ENCODE measurements around the gene CLIP1. TPM values are rescaled to one million over a fixed set of nuclear protein-coding genes. Genes with fewer than 3 reads are reported as not detected.

The CLIP1 gene
- total and polyA plus RNA-seq, 2 of the 13 experiments (the other 11 are each of a cell fraction or from before 2014, with no cell fraction given): 28.9 to 43.7 TPM

GRCh38 chr12:122399592-122400373 lies 22.7 kb downstream of the CLIP1 start (continued):
- TF ChIP-seq, protein P1, sequence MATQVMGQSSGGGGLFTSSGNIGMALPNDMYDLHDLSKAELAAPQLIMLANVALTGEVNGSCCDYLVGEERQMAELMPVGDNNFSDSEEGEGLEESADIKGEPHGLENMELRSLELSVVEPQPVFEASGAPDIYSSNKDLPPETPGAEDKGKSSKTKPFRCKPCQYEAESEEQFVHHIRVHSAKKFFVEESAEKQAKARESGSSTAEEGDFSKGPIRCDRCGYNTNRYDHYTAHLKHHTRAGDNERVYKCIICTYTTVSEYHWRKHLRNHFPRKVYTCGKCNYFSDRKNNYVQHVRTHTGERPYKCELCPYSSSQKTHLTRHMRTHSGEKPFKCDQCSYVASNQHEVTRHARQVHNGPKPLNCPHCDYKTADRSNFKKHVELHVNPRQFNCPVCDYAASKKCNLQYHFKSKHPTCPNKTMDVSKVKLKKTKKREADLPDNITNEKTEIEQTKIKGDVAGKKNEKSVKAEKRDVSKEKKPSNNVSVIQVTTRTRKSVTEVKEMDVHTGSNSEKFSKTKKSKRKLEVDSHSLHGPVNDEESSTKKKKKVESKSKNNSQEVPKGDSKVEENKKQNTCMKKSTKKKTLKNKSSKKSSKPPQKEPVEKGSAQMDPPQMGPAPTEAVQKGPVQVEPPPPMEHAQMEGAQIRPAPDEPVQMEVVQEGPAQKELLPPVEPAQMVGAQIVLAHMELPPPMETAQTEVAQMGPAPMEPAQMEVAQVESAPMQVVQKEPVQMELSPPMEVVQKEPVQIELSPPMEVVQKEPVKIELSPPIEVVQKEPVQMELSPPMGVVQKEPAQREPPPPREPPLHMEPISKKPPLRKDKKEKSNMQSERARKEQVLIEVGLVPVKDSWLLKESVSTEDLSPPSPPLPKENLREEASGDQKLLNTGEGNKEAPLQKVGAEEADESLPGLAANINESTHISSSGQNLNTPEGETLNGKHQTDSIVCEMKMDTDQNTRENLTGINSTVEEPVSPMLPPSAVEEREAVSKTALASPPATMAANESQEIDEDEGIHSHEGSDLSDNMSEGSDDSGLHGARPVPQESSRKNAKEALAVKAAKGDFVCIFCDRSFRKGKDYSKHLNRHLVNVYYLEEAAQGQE (IDR thresholded peaks at IDR 0.05; ENCODE audit: borderline replicate concordance in 1 of 2, low read depth in 1 of 2, low read length in 2 of 2): no peak
- TF ChIP-seq HIVEP1 (CRISPR knock-in tag; IDR thresholded peaks at IDR 0.05) (no peak), BCL6 (CRISPR knock-in tag; IDR thresholded peaks at IDR 0.05) (peak; percentile 67), POLR2G (IDR thresholded peaks at IDR 0.05; ENCODE audit: low read depth, low read length) (0 out of 2 replicates have a peak, but pooled peaks have one; percentile 8), CENPX (CRISPR knock-in tag; IDR thresholded peaks at IDR 0.05) (no peak), RXRB (CRISPR knock-in tag; IDR thresholded peaks at IDR 0.05; ENCODE audit: borderline replicate concordance) (peak; percentile 44; the same call in 1 of the 2 replicates), NFRKB (IDR thresholded peaks at IDR 0.05) (no peak), JARID2 (CRISPR knock-in tag; IDR thresholded peaks at IDR 0.05; ENCODE audit: insufficient replicate concordance) (peak; percentile 56), ZNF256 (CRISPR knock-in tag; conservative IDR thresholded peaks at IDR 0.05) (no peak), ATM (IDR thresholded peaks at IDR 0.05; ENCODE audit: borderline replicate concordance) (peak; percentile 91; the same call in 1 of the 2 replicates), POGZ (CRISPR knock-in tag; IDR thresholded peaks at IDR 0.05) (no peak), YEATS4 (CRISPR knock-in tag; IDR thresholded peaks at IDR 0.05; ENCODE audit: borderline replicate concordance) (0 out of 2 replicates have a peak, but pooled peaks have one; percentile 14), NFKBIZ (CRISPR knock-in tag; IDR thresholded peaks at IDR 0.05) (0 out of 2 replicates have a peak, but pooled peaks have one; percentile 31), SIX4 (CRISPR knock-in tag; IDR thresholded peaks at IDR 0.05) (peak; percentile 100), ZNF460 (CRISPR knock-in tag; IDR thresholded peaks at IDR 0.05; ENCODE audit: borderline replicate concordance) (0 out of 2 replicates have a peak, but pooled peaks have one; percentile 19), POLR2A (IDR thresholded peaks at IDR 0.05; ENCODE audit: insufficient read depth in 1 of 2, low read depth in 2 of 2, low read length in 2 of 2) (peak; percentile 26; a peak in 1 of 4 replicates)
- TF ChIP-seq, protein P2, sequence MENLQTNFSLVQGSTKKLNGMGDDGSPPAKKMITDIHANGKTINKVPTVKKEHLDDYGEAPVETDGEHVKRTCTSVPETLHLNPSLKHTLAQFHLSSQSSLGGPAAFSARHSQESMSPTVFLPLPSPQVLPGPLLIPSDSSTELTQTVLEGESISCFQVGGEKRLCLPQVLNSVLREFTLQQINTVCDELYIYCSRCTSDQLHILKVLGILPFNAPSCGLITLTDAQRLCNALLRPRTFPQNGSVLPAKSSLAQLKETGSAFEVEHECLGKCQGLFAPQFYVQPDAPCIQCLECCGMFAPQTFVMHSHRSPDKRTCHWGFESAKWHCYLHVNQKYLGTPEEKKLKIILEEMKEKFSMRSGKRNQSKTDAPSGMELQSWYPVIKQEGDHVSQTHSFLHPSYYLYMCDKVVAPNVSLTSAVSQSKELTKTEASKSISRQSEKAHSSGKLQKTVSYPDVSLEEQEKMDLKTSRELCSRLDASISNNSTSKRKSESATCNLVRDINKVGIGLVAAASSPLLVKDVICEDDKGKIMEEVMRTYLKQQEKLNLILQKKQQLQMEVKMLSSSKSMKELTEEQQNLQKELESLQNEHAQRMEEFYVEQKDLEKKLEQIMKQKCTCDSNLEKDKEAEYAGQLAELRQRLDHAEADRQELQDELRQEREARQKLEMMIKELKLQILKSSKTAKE (CRISPR knock-in tag; IDR thresholded peaks at IDR 0.05; ENCODE audit: borderline replicate concordance): 0 out of 2 replicates have a peak, but pooled peaks have one; percentile 24
- TF ChIP-seq, protein P3, sequence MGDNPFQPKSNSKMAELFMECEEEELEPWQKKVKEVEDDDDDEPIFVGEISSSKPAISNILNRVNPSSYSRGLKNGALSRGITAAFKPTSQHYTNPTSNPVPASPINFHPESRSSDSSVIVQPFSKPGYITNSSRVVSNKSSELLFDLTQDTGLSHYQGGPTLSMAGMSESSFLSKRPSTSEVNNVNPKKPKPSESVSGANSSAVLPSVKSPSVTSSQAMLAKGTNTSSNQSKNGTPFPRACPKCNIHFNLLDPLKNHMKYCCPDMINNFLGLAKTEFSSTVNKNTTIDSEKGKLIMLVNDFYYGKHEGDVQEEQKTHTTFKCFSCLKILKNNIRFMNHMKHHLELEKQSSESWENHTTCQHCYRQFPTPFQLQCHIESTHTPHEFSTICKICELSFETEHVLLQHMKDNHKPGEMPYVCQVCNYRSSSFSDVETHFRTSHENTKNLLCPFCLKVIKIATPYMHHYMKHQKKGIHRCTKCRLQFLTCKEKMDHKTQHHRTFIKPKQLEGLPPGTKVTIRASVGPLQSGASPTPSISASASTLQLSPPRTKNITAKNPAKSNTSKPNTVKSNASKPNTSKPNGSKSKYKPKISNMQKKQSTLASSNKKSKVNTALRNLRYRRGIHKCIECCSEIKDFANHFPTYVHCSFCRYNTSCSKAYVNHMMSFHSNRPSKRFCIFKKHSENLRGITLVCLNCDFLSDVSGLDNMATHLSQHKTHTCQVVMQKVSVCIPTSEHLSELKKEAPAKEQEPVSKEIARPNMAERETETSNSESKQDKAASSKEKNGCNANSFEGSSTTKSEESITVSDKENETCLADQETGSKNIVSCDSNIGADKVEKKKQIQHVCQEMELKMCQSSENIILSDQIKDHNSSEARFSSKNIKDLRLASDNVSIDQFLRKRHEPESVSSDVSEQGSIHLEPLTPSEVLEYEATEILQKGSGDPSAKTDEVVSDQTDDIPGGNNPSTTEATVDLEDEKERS (CRISPR knock-in tag; IDR thresholded peaks at IDR 0.05): peak; percentile 51; the same call in 1 of the 2 replicates
